PFSK-1 (cell line): ENCODE results near the gene ZC3H10.

ENCODE experiments used
- FOXP2 ChIP-seq: optimal IDR thresholded peaks from 2 replicates; pipeline ENCODE3; 2011; ENCODE audit warnings: borderline replicate concordance, control low read depth, inconsistent platforms; ENCODE audit not compliant: insufficient read depth; ENCODE audit errors: extremely low read length, extremely low read depth
- POLR2AphosphoS5 ChIP-seq: IDR thresholded peaks from 2 replicates; pipeline ENCODE4 v1.6.1; 2012; ENCODE audit warnings: low read depth, mild to moderate bottlenecking, control low read depth, low read length, moderate library complexity
- REST ChIP-seq, 2 experiments: IDR thresholded peaks; 2 replicates each; pipeline versions ENCODE4 v1.6.1 to v1.8.0; 2011 to 2012; ENCODE audit warnings: low read depth in 2 of 2, low read length in 2 of 2, control low read depth in 1 of 2, inconsistent platforms in 1 of 2, mild to moderate bottlenecking in 1 of 2, moderate library complexity in 1 of 2; ENCODE audit not compliant: insufficient read depth in 1 of 2
- SIN3A ChIP-seq: IDR thresholded peaks from 2 replicates; pipeline ENCODE4 v1.6.1; 2012; ENCODE audit warnings: mild to moderate bottlenecking, low read length, moderate library complexity, borderline replicate concordance; ENCODE audit not compliant: insufficient read depth
- TAF1 ChIP-seq: IDR thresholded peaks from 2 replicates; pipeline ENCODE4 v1.6.1; 2012; ENCODE audit warnings: low read length, control low read depth, borderline replicate concordance; ENCODE audit not compliant: insufficient read depth

Gene ZC3H10

GRCh38 chr12:56098592-56098991 is 19.5 kb upstream of the ZC3H10 start:
- TF ChIP-seq SIN3A (no peak), REST (IDR thresholded peaks at IDR 0.05; ENCODE audit: insufficient read depth in 1 of 2, low read depth in 2 of 2, low read length in 2 of 2) (no peak), POLR2AphosphoS5 (no peak), FOXP2 (no peak)

DNA sequence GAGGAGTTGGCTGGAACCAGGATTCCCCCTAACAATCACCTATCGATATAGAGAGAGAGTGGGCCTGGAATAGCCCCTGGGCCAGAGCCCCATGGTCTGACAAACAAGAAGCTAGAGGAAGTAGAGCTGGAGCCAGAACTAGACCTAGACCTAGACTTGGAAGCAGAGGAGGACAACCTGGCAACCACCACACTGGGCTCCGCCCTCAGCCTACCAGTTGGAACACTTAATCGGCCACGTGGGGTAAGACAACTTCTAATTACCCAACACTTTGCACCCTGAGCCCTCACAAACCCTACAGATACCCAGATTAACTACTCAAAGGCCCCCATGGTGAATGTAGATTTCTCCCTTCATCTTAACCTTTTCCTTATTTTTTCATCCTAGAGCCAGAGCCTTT is 18.3 kb upstream of the ZC3H10 start:
- TF ChIP-seq REST (IDR thresholded peaks at IDR 0.05; ENCODE audit: insufficient read depth in 1 of 2, low read depth in 2 of 2, low read length in 2 of 2) (no peak), POLR2AphosphoS5 (no peak), SIN3A (no peak), TAF1 (no peak), FOXP2 (no peak)

- no peak for TF ChIP-seq POLR2AphosphoS5
- TF ChIP-seq FOXP2 = no peak
- no peak for TF ChIP-seq REST (IDR thresholded peaks at IDR 0.05; ENCODE audit: insufficient read depth in 1 of 2, low read depth in 2 of 2, low read length in 2 of 2)
- no peak for TF ChIP-seq SIN3A
- no peak for TF ChIP-seq TAF1
Measured at GRCh38 chr12:56101045-56101444, 17.0 kb upstream of the ZC3H10 start.

DNA sequence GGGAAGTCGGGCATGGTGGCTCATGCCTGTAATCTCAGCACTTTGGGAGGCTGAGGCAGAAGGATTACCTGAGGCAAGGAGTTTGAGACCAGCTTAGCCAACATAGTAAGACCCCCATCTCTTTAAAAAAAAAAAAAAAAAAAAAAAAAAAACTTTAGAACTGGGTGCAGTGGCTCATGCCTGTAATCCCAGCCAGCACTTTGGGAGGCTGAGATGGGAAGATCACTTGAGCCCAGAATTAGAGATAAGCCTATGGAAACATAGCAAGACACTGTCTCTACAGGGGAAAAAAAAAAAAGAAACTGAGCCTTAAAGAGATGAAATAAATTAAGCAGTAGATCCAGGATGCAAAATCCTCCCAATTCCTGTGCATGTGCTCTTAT is 15.4 kb upstream of the ZC3H10 start:
- TF ChIP-seq REST (IDR thresholded peaks at IDR 0.05; ENCODE audit: insufficient read depth in 1 of 2, low read depth in 2 of 2, low read length in 2 of 2) (no peak), POLR2AphosphoS5 (no peak), TAF1 (no peak), SIN3A (no peak), FOXP2 (no peak)

GRCh38 chr12:56103066-56103711 is 14.9 kb upstream of the ZC3H10 start:
- TF ChIP-seq SIN3A (no peak), REST (IDR thresholded peaks at IDR 0.05; ENCODE audit: insufficient read depth in 1 of 2, low read depth in 2 of 2, low read length in 2 of 2) (no peak), POLR2AphosphoS5 (no peak), FOXP2 (no peak), TAF1 (no peak)
